Neural progenitor cell (in vitro differentiated cells): ENCODE measurements around the gene NME5.

ENCODE experiments used
- EZH2 ChIP-seq: fragments of 200-600 bp; sonication (generic); IDR thresholded peaks from 2 replicates; pipeline ENCODE4 v1.6.1; 2017; ENCODE audit warnings: antibody characterized with exemption, mild to moderate bottlenecking, moderate library complexity
- TF ChIP-seq, protein P1 (sequence below): fragments of 200-600 bp; sonication (generic); IDR thresholded peaks from 2 replicates; pipeline ENCODE4 v1.5.1; 2017; ENCODE audit warnings: antibody characterized with exemption, mild to moderate bottlenecking

DNA sequence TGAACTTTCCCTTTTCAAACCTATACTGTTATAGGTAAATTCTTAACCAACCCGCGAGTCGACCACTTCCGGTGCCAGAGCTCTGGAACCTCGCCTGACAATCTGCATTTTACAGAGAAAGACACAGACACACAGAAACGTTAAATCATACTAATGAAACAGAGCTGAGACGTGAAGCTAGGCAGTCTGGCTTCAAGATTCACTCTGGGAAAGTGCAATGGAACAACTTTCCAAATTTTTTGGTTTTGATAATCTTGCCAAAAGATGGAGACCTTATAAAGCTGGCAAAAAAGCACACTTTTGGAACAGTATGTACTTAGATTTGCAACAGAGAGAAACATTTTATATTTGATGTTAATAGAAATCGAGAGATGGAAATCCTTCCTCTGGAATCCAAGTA, 71.3 kb downstream of the NME5 start:
- no peak for TF ChIP-seq EZH2
- TF ChIP-seq, protein P1, sequence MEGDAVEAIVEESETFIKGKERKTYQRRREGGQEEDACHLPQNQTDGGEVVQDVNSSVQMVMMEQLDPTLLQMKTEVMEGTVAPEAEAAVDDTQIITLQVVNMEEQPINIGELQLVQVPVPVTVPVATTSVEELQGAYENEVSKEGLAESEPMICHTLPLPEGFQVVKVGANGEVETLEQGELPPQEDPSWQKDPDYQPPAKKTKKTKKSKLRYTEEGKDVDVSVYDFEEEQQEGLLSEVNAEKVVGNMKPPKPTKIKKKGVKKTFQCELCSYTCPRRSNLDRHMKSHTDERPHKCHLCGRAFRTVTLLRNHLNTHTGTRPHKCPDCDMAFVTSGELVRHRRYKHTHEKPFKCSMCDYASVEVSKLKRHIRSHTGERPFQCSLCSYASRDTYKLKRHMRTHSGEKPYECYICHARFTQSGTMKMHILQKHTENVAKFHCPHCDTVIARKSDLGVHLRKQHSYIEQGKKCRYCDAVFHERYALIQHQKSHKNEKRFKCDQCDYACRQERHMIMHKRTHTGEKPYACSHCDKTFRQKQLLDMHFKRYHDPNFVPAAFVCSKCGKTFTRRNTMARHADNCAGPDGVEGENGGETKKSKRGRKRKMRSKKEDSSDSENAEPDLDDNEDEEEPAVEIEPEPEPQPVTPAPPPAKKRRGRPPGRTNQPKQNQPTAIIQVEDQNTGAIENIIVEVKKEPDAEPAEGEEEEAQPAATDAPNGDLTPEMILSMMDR, result no peak
